AG04450 (cell line): ENCODE measurements around the gene CFAP119. TPM values are rescaled to one million over a fixed set of nuclear protein-coding genes. Genes with fewer than 3 reads are reported as not detected.
"Not testable (repeated sequence)": the region's sequence is repeated elsewhere in the genome, so short reads cannot be mapped to it uniquely, and the experiment has no call there.

Source experiments
- CTCF ChIA-PET: fragments of 300-600, 350-600 bp; formaldehyde crosslinking; extraction: SDS; loops from one replicate; lab custom pipeline; 2022; ENCODE audit warnings: antibody characterized with exemption, inconsistent platforms; lab: Charles Lee
- POLR2A ChIA-PET: fragments of 350-600 bp; formaldehyde crosslinking; extraction: SDS; loops from one replicate; lab custom pipeline; 2021; ENCODE audit warnings: antibody characterized with exemption, inconsistent platforms; lab: Yijun Ruan, JAX
- DNase-seq: peaks from one replicate; pipeline ENCODE4 v3.0.0-alpha.2; 2011; ENCODE audit warnings: low read depth, low spot score
- H3K27ac ChIP-seq: one replicate; pipeline ENCODE4 v1.5.1; 2012; ENCODE audit warnings: low read depth, low read length, control low read depth
- H3K27me3 ChIP-seq: one replicate; pipeline ENCODE4 v1.6.0; 2012; ENCODE audit warnings: low read length; ENCODE audit not compliant: control insufficient read depth, insufficient read depth
- H3K4me3 ChIP-seq: 2 replicates; pipeline ENCODE4 v1.5.1; 2011; ENCODE audit warnings: mild to moderate bottlenecking, low read depth, low read length, control low read depth
- H3K9me3 ChIP-seq: 2 replicates; pipeline ENCODE4 v1.5.1; 2012; ENCODE audit warnings: low read length; ENCODE audit not compliant: control insufficient read depth, insufficient read depth
- polyA minus RNA-seq: library from RNA; depleted of rRNA, polyadenylated mRNA; stranded (reverse); fragments of >200 nt; gene quantifications from 2 replicates; pipeline ENCODE4 v1.2.3, GENCODE V29; 2011; rRNA and poly(A)+ RNA removed
- polyA plus RNA-seq: library from polyadenylated mRNA; depleted of rRNA; stranded (reverse); fragments of >200 nt; gene quantifications from 2 replicates; pipeline ENCODE4 v1.2.3, GENCODE V29; 2011; rRNA removed
- TF ChIP-seq, protein P1 (sequence below): IDR thresholded peaks from 2 replicates; pipeline ENCODE4 v1.5.1; 2011; ENCODE audit warnings: low read depth, low read length, control low read depth, inconsistent platforms

The CFAP119 gene
- polyA plus RNA-seq, result 2.6 and 3.1 TPM in 2 replicates
- 1.9 and 3.6 TPM in 2 replicates for polyA minus RNA-seq

DNA sequence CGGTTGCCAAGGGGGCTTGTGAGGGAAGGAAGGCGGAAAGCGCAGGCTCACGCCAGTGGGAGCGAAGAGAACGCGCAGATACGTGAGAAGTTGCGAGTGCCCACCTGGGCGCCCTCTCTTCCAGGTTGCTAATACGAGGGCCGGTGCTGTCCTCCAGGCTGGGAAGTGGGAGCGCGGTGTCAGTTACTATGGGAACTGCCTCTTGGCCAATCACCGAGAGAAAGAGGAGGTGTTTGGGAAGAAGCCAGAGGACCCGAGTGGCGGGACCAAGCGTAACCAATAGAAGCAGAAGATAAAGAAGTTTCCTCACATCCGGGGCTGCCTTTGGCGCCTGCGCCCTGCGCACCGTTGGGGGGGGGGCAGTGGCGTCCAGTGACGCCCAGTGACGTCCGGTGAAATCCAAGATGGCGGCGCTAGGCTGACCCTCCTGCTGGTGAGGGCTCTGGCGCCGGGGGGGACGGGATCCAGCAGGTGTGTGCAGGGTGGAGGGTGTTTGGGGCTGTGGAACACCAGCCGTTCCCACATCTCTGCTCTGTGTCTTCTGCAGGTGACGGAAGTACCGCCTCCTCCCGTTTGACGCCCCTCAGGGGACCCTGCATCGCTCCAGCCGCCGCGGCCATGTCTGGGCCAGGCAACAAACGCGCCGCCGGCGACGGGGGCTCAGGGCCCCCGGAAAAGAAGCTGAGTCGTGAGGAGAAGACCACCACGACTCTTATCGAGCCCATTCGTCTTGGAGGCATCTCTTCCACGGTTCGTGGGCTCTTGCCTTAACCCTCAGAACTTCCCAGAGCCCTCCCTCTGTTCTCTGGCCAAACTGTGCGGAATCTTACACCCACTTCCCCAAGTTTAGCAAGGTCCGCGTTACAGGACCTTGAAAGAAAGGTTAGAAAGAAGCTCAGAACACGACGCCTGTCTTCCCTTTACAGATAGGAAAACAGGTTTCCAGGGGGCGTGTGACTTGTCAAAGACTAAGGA is at the start of gene CFAP119, which contains the start of gene RNF40:
Gene CFAP119, minus strand, starts transcription at position 135 of the 975 bp plus-strand sequence. CDS start 314 bp downstream, outside the sequence.
Gene RNF40, plus strand, starts transcription at position 395 of the 975 bp plus-strand sequence. Its CDS starts 224 bp downstream, at position 619.
- H3K4me3 ChIP-seq, result peak within 1 kb of the TSS; percentile 94
- H3K27me3 ChIP-seq, result no peaks in the 10 kb centered on the region
- peak; percentile 94 for DNase-seq
- ChIA-PET CTCF (interaction anchor here (0.6 to 1.0 kb wide), 2 partner anchors 52 to 139 kb away, joined by 3 to 5 read pairs; no protein-coding TSS in a partner anchor), POLR2A (interaction anchor here (0.5 to 0.7 kb wide), 2 partner anchors 25 to 42 kb away, joined by 3 read pairs; partner anchors contain the start of gene ZNF629)
- no peaks in the 10 kb centered on the region; the same call in 1 of the 2 replicates for H3K9me3 ChIP-seq
- H3K27ac ChIP-seq, result peak within 1 kb of the TSS; percentile 68
- TF ChIP-seq, protein P1, sequence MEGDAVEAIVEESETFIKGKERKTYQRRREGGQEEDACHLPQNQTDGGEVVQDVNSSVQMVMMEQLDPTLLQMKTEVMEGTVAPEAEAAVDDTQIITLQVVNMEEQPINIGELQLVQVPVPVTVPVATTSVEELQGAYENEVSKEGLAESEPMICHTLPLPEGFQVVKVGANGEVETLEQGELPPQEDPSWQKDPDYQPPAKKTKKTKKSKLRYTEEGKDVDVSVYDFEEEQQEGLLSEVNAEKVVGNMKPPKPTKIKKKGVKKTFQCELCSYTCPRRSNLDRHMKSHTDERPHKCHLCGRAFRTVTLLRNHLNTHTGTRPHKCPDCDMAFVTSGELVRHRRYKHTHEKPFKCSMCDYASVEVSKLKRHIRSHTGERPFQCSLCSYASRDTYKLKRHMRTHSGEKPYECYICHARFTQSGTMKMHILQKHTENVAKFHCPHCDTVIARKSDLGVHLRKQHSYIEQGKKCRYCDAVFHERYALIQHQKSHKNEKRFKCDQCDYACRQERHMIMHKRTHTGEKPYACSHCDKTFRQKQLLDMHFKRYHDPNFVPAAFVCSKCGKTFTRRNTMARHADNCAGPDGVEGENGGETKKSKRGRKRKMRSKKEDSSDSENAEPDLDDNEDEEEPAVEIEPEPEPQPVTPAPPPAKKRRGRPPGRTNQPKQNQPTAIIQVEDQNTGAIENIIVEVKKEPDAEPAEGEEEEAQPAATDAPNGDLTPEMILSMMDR, result no peak

DNA sequence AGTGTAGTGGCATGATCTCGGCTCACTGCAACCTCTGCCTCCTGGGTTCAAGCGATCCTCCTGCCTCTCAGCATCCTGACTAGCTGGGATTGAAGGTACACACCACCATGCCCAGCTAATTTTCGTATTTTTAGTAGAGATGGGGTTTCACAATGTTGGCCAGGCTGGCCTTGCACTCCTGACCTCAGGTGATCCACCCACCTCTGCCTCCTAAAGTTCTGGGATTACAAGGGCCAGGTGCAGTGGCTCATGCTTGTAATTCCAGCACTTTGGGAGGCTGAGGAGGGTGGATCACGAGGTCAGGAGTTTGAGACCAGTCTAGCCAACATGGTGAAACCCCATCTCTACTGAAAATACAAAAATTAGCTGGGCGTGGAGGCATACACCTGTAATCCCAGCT is 47.8 kb upstream of the CFAP119 start:
- CTCF ChIA-PET, POLR2A ChIA-PET, H3K27me3 ChIP-seq, H3K4me3 ChIP-seq, DNase-seq, H3K9me3 ChIP-seq, H3K27ac ChIP-seq: not testable (repeated sequence)

DNA sequence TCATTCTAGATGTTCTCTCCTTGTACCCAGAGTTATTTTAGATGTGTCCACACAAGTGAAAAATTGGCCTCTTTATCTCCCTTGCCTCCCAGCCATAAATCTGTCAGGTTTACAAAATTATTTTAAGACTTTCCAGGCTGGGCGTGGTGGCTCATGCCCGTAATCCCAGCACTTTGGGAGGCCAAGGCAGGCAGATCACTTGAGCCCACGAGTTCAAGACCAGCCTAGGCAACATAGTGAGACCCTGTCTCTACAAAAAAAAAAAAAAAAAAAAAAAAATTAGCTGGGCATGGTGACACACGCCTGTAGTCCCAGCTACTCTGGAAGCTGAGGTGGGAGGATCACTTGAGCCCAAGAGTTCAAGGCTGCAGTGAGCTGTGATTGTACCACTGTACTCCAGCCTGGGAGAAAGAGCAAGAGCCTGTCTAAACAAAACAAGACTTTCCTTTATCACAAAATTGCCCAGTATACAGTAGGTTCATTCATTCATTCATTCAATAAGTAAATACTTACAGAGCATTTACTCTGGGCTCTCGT is 47.1 kb upstream of the CFAP119 start:
- DNase-seq, H3K27ac ChIP-seq, H3K27me3 ChIP-seq, H3K9me3 ChIP-seq, POLR2A ChIA-PET, CTCF ChIA-PET, H3K4me3 ChIP-seq: not testable (repeated sequence)

DNA sequence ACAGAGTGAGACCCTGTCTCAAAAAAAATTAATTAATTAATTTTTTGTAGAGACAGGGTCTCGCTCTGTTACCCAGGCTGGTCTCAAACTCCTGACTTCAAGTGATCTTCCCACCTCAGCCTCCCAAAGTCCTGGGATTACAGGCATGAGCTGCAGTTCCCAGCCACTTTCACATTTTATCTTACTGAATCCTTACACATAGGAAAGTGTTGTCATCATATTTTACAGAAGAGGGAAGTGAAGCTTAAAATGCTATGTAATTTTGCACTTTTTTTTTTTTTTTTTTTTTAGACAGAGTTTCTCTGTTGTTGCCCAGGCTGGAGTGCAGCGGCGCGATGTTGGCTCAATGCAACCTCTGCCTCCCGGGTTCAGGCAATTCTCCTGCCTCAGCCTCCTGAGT is 46.3 kb upstream of the CFAP119 start:
- ChIA-PET CTCF (interaction anchor here (1.3 to 1.8 kb wide), 2 partner anchors 18 to 37 kb away, joined by 4 to 7 read pairs; no protein-coding TSS in a partner anchor), POLR2A (no interaction called here)
- H3K4me3 ChIP-seq, result no peak overlapping the region

DNA sequence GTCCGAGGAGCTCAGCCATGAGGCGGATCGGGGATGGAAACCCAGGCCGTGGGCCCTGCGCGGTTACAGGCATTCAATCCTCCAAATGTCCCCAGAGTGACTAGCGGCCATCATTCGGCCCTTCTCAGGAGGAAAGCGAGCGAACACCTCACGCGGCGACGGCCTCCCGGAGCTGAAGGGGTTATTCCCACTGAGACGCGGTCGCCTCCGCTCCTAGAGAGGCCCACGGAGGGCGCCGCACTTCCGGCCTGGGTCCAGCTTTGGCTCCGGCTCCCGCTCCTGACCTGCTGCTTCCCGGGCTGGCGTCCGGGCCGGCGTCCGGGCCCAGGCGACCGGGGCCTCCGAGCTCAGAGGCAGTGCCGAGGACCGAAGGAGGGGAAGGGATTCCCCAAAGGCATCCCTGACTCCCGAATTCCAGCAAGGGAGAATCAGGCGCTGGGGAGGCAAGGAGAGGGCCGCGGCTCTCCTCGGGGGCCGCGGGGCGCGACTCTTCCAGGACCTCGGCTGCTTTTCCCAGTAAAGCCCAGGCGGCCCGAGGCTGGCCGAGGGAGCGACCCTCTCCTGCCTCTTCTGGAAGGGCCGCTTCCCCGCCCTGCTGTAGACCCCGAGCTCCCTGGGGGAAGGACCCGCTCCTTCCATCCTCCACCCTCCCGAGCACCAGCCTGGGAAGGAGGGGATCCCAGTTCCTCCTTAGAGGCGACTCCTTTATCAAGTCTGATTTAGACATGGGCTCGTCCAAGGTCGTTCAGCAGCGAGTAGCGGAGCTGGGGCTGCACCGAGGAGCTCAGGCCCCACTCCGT is 43.7 kb upstream of the CFAP119 start:
- POLR2A ChIA-PET, result interaction anchor here (0.5 to 3.7 kb wide), 13 partner anchors 9 to 97 kb away, joined by 3 to 70 read pairs (median 3); partner anchors contain the start of gene ZNF629
- DNase-seq, result no peak

More for the DNA sequence above, 46.3 kb upstream of the CFAP119 start:
- TF ChIP-seq, protein P1, result no peak
- Histone ChIP-seq H3K27ac (no peak overlapping the region), H3K9me3 (no peaks in the 10 kb centered on the region; the same call in 1 of the 2 replicates), H3K27me3 (no peaks in the 10 kb centered on the region)
- DNase-seq, result no peak

More for the DNA sequence above, 43.7 kb upstream of the CFAP119 start:
- Histone ChIP-seq H3K27me3 (peaks cover 2% of the 10 kb centered on the region), H3K9me3 (no peaks in the 10 kb centered on the region; the same call in 1 of the 2 replicates), H3K4me3 (peak overlapping the region; percentile 79), H3K27ac (peak overlapping the region; percentile 87)
- CTCF ChIA-PET, result interaction anchor here (0.5 to 2.4 kb wide), 6 partner anchors 9 to 136 kb away, joined by 3 to 32 read pairs (median 3); no protein-coding TSS in a partner anchor
- TF ChIP-seq, protein P1, result peak; percentile 11; the same call in 1 of the 2 replicates
